HG02970 (cell line): ENCODE results near the gene NAV2.
"Not testable (repeated sequence)": the region's sequence is repeated elsewhere in the genome, so short reads cannot be mapped to it uniquely, and the experiment has no call there.

Experiments
- ATAC-seq: cut with Tn5 transposase; IDR thresholded peaks from one replicate; pipeline ENCODE4 v1.9.1; 2021; ENCODE audit warnings: mild to moderate bottlenecking, moderate library complexity, moderate number of reproducible peaks; ENCODE audit not compliant: unreplicated experiment, low FRiP score

Gene NAV2

DNA sequence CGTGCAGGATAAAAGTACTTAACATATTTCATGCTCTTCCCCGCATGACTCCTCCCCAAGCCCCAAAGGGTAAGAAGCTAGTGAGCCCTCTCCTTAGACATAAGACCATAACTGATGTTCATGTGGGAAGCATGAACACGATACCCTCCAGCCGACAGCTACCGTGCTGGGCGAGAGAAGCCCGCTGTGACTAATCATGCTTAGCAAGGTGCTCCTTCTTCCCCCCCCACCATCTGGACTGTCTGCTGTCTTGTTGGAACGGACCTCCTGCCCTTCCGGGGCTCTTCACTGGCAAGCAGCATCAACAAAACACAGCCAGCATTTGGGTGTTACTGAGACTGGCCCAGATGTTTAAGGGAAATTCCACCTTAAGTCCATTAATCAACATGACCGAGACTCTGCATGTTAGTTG is 247.0 kb downstream of the NAV2 start:
- no peak for ATAC-seq

DNA sequence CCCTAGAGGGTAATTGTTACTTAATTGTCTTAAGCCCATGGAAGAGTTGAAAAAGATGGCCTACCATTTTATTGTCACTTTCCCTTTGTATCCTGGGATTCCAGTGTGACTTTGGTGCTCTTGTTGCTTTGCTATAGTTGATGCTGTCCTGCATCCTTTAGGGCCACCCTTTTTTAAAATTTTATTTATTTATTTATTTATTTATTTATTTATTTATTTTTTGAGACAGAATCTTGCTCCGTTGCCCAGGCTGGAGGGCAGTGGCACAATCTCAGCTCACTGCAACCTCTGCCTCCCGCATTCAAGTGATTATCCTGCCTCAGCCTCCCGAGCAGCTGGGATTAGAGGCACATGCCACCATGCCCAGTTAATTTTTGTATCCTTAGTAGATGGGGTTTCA is 247.8 kb downstream of the NAV2 start:
- ATAC-seq = not testable (repeated sequence)

DNA sequence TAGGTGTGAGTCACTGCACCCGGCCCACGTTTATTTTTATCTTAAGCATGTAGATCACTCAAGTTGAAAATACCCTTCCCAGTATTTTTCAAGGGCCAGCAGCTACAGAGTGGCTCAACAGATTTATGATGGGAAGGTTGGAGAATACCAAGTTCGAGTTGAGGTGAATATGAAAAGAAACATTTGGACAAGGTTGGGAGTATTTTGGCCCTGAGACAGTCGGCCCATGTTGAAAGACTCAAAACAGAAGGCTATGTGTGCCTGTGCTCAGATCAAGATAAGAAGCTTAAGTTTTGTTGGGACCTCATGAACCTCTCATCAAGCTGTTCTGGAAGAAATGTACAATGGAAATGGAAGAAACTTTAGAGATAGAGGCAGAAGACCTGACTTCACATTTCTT is 248.6 kb downstream of the NAV2 start:
- ATAC-seq = no peak

DNA sequence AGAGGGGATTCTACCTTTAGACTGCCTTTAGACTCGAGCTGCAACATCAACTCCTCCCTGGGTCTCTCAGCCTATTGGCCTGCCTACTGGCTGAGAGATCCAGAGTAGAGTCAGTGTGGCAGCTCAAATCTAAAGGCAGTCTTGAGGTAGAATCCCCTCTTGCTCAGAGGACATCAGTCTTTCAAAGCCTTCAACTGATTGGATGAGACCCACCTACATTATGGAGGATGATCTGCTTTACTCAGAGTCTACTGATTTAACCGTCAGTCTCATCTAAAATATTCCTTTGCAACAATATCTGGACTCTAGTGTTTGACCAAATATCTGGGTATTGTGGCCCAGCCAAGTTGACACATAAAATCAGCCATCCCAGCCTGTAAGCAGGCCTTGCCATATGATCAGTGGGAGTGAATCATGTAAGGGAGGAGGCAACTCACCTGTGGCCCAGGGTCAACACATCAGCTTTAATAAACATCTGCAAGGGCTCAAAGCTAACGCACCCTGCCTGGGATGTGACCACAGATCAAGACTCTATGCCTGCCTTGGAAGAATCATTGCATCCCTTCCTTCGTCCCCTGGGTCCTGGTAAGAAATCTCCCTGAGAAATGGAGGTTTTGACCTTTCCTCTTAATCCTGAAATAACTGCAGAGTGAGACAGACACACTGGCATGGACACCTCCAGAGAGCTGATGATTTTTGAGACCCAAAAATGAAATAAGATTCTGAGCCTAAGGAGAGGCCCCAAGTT is 249.6 kb downstream of the NAV2 start:
- no peak for ATAC-seq

DNA sequence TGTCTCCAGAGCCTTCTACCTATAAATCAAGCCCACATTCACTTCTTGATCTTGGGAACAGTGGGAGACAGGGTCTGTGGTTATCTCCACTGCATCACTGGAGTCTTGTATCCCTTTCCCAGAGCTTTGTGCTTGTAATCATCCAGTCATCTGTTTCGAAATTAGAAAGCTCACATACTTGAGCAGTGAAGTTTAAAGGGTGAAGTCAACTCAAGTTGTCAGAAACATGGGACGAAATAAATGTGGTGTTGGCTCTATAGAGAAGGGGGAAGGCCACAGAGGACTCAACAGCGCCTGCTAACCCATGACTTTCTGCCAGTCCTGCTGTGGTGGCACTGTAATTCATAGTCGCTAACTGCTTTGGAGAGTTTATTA is 250.2 kb downstream of the NAV2 start:
- ATAC-seq = no peak

DNA sequence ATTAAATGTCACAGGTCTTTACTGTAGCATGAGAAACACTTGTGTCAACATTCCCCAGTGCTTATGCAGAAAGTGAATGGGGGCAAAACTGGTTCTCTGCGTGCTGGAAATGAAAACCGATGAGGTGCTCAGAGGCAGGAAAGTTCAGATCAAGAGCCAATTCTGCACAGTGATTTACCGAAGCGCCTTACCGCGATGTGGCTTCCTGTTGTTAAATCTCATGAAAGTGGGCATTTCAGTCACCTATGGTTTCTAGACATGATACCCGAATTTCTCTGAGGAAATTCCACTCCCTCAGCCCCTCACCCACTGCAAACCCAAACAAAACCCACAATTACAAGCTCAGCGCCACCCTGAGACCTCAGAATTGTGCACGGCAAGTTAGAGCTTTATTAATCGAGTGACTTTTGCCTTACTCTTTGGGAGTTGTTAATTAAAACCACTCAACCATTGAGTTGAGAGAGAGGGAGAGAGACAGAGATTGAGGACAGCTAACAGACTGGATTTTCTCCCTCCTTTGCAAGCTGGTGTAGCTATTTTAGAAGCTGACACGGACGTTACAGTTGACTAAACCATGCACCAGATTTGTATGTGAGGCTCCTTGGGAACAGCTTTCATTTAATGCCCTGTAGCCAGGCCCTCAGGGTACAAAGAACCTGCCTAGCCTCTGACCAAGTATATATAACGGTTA is 251.2 kb downstream of the NAV2 start:
- no peak for ATAC-seq

DNA sequence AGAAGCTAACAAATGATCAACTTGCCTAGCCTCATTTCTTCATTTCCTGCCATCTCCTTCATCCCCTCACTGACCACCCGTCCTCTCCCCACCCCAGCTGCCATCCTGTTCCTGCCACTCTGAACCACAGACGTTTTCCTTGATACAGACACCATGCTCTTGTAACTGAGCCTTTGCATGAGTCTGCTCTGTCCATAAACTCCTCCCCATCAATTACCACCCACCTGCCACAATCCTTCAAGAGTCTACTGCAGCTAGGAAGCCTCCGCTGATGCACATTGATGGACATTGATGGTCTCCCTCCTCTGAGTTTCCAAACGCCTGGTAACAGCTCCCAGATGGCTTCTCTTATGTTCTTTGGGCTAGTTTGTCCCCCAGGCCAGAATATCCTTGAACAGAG is 253.8 kb downstream of the NAV2 start:
- no peak for ATAC-seq

DNA sequence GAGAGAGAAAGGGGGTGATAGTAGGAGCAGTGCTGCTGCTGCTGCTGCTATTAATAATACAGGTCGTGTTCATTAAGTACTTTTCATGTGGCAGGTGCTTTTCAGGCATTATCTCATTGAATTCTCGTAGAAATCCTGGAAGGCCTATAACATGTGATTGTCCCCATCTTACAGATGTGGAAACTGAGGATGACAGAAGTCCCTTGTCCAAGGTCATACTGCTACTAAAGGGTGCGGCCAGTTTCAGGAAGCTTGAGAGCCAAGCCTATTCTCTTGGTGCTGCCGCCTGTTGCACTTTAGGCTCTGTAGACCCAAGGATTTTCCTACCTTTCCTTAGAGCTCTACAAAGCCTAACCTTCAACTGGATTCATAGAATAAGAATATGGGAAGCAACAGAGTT is 254.3 kb downstream of the NAV2 start:
- ATAC-seq = no peak

DNA sequence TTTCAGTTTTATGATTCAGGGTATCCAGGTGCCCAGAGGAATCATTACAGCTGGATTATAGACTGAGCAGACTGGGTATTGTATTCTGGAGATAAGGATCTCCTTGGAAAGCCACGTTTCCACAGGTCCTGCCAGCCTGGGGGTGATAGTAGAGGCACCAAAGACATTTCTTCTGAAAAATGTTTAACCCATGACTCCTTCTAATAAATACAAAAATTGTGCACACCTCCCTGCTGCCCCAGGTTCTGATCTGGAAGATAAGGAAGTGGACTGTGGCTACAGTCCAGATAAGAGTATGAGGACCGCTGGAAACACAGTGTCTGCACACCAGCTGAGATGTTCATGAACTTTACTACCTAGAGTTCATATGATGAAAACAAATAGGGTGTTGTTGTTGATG is 255.2 kb downstream of the NAV2 start:
- ATAC-seq = no peak

DNA sequence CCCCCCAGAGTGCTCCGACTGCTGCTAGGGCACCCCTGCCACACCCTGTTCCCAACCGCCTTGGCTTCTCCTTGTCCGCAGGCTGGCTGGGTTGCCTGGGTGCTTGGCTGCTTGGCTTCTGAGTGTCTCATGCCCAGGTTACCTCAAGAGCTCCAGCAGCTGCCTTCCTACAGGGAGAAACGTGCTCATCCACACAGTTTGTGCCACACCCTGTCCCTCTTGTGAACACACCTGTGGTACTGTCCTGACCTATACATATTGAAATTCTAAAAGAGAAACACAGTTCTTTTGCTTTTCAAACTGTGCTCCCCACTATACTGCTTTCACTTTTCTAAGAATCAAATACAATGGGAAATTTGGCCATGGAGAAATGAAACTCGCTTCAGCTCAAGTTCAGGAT is 256.2 kb downstream of the NAV2 start:
- no peak for ATAC-seq

DNA sequence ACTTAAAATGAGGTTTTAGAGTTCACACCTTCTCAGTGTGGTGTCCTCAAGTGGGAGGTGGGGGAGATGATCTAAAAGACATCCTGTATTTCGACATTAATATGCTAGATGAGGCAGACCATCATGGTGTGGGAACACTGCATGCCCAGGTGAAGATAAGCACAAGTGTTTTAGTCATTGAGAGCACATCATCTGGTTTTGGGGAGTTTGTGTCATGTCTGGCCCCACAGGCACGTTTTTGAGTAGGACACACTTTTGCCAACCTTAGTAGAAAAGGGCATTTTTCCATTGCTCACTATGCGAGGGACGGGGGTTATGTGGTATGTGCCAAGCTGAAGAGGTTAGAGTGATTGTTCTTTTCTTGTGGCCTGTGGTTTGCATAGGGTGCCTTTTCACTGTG is 258.3 kb downstream of the NAV2 start:
- no peak for ATAC-seq

DNA sequence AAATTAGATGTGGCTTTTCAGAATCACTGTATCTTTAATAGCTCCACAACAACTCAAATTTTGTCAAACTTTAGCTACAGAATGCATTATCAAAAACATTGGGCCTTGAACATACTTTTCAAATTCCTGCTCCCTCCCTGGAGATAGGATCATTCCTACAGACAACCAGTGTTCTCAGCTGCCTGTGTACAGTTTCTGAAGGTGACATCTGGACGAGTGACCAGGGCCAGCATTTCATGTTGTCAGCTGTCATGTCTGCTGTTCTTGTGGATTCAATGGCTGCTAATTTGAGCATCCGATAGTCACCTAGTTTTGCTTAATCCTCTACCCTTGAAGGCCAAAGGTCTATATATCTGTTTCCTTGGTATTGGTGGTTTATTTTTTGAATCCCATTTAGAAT is 259.5 kb downstream of the NAV2 start:
- ATAC-seq = no peak

DNA sequence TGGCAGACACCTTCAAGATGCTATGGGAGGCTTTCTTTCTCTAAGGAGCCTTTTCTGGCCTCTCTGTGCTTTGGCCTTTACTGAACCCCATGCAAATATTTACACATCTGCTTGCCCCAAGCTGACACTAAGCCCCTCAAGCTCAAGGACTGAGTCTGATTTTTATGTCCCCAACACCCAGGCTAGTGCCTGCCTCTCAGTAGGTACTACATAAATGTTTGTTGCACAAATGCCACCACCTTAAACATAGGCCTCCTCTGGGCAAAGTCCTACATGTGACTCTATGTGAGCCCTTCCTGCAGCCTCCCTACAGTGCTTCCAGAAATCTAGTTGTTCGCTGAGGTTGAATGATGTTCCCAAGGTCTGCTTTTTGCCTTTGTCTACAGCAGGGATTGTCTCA is 260.0 kb downstream of the NAV2 start:
- ATAC-seq = no peak

DNA sequence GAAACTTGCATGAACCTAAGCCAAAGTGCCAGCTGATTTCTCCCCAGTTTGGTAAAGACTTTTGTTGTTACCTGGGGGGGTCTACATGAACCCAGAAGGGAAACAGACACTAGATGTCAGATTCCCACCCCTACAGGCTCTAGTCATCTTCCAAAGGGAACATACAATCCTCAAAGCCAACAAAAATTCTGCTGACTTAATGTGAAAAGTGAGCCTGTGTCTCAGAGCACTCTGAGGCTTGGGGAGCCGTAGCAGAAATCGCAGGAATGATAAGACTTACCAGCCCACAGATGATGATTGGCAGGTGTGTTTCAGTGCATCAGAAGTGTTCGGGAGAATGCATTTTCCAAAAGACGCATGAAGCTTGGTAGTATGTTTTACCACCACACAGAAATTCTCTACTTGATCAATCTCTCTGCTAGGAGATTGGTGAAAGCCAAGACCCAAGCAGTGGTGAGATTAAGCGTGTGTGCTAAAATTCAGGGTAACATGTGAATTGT is 260.5 kb downstream of the NAV2 start:
- no peak for ATAC-seq

DNA sequence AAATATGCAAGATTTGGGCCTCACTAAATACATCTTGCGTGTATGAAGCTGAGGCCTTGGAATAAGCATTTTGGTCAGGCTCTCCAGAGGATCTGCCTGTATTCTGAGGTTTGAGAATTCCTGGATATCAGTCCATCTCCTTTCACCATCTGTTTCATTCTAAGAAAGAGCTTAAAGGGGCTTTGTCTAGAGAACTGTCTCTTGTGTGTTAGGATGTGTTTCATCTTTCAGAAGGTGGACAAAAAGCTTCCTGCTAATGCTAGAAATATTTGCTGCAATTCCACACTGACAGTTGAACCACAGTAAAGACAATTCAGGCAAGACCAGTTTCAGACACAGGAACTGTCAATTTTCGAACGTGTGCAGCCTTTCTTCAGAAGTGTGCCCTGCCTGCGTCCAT is 262.2 kb downstream of the NAV2 start:
- no peak for ATAC-seq

DNA sequence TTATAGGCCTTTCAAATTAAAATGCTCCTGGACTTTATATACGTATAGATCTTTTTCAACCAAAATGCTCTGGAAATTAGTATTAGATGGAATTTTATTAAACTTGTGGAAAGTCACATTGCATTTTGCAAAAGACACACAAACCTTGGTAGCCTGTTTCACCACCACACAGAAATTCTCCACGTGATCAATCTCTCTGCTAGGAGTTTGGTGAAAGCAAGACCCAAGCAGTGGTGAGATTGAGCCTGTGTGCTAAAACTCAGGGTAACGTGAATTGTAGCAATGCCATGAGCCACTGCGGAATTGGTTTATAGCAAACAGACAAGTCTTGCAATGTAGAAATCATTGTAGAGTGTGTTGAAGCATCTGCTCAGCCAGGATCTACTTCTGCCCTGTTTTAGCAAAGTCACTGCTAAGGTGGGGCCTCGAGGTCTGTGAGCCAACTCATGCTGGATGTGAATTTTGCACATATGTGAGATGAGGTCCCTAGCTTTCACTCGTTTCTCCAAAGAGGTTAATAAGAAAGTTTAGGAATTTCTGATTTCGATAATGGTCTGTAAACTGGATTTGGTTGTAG is 262.9 kb downstream of the NAV2 start:
- ATAC-seq = no peak

DNA sequence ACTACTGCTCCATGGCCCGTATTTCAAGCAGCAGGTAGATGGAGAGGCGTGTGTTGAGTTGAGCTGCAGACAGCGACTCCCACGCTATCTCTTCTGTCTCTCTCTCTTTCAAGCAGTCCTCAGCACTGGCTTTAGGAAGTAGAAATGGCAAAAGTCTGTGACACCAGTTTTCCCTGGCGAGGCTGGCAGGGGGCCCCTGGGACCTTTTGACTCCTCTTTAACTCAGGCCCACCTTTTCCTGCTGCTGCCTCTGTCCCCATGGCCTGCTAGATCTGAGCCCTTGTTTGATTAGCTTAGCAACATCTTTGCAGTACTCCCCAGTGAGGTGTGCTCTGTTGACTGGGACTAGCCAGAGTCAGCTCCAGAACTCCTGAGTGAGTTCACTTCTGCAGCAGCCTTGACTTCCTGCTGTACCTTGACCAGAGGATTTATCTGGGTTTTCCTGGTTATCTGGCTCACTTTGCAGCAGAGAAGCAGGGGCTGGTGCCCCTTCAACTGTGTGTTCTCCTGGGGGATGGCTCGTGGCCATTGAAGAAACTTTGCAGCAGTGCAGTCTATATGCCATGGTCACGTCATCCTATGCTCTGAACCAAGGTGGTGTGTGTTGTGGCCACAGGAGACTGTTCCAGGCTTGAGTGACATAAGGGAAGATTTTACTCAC is 263.8 kb downstream of the NAV2 start:
- no peak for ATAC-seq

DNA sequence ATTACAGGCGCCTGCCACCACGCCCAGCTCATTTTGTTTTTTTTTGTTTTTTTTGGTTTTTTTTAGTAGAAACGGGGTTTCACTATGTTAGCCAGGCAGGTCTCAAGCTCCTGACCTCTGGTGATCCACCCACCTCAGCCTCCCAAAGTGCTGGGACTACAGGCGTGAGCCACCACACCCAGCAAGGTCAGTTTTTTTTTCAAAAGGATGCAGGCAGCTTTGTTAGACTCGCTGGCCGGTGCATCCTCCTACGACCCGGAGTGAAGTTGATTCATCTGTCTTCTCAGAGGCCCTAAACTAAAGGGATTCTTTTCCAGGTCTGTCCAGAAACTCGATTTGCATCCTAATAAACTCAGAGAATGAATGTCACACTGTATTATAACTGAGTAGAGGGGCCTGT is 265.3 kb downstream of the NAV2 start:
- ATAC-seq = no peak

DNA sequence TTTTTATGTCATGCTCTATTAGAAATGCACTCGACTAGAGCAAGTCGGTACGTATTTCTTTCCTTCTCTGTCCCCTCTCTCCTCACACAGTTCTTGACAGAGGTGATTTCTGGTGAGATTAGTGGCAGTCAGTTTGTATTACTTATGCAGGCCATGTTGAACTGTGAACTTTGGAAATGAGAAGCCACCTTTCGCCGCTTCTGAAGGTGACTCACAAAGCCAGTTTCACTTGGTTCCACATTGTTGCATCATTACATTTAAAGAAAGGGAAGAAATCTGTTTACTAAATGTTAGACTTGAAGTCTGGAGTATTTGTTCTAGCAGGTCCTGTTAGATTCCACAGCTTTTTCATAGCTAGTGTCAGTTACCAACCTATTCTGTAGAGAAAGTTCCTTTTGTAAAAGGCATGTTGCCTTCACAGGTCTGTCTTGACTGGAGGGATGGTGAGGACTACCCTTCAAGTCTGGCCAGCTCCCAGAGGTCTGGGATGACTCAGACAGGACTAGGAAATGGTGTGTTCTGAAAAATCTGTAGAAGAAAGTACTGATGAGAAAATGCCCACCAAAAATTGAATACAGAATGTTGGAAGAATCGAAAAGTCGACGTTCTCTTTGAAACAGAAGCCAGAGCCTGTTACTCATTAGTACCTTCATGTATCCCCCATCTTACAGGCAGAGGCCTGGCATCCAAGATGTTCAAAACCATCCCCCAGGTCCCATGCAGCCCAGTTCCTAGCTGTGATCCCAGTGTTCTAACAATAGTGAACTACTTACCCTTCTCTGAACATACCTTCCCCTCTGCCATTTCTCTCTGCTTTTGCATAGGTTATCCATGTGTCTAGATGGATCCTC is 266.3 kb downstream of the NAV2 start:
- peak; percentile 65 for ATAC-seq

DNA sequence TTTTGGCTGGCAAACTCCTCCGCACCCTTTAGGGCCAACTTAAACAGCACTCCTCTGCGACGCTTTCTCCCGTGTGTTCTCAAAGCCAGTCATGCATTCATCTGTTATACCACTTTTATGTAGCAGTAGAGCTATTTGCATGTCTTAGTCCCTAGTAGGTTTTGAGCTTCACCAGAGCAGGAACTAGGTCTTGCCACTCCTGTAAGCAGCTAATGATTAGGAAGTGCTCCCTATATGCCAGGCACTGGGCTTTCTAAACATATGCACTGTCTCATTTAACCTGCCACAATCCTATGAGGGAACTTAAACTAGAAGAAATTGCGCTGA is 266.8 kb downstream of the NAV2 start:
- peak; percentile 52 for ATAC-seq

DNA sequence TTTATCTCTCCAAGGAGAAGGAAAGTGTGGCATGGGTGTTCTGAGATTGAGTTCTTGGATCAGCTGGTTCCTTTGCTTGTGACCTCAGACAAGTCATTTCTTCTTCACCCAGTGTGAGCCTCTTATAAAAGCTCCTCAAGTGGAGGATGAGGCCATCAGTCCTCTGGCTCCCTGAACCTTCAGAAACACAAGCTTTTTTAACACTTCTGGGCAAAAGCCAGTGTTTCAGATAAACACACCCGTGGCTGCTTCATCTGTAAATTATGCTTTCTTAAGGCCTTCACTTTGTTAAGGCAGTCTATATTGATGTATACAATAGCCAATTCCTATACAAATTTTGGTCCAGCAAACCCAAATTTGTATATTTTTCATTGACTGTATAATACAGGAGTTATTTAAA is 267.8 kb downstream of the NAV2 start:
- no peak for ATAC-seq
